Measurements from ENCODE around the gene KCNQ1. TPM values are rescaled to one million over a fixed set of nuclear protein-coding genes. Genes with fewer than 3 reads are reported as not detected.

Gene KCNQ1
- total RNA-seq, 2 experiments from 2014 or later, result 24.2 to 26.6 TPM

GRCh38 chr11:2694495-2694894 lies 249.7 kb downstream of the KCNQ1 start:
- Mint-ChIP-seq H3K36me3 (peaks cover 7% of the 10 kb centered on the region), H3K27ac (no peak overlapping the region), H3K4me1 (peaks cover 13% of the 10 kb centered on the region), H3K4me3 (no peak overlapping the region), H3K9me3 (no peaks in the 10 kb centered on the region), H3K27me3 (peaks cover 4% of the 10 kb centered on the region)
- POLR2A ChIA-PET, result interaction anchor here (0.5 kb wide), 1 partner anchor 314 kb away, joined by 3 read pairs; no protein-coding TSS in a partner anchor
- ATAC-seq (ENCODE audit: low read depth), result no peak
- no peak for DNase-seq

GRCh38 chr11:2694995-2695939 lies 250.5 kb downstream of the KCNQ1 start:
- Mint-ChIP-seq H3K27ac (no peak overlapping the region), H3K4me3 (no peak overlapping the region), H3K4me1 (peaks cover 12% of the 10 kb centered on the region), H3K27me3 (peaks cover 4% of the 10 kb centered on the region), H3K9me3 (no peaks in the 10 kb centered on the region), H3K36me3 (peaks cover 7% of the 10 kb centered on the region)
- DNase-seq (no peak), ATAC-seq (ENCODE audit: low read depth) (no peak)
- POLR2A ChIA-PET, result interaction anchor here (0.5 kb wide), 1 partner anchor 313 kb away, joined by 3 read pairs; no protein-coding TSS in a partner anchor

- no peak overlapping the region for H3K27ac Mint-ChIP-seq
- no peaks in the 10 kb centered on the region for H3K9me3 Mint-ChIP-seq
- POLR2A ChIA-PET, result no interaction called here
- peaks cover 4% of the 10 kb centered on the region for H3K27me3 Mint-ChIP-seq
- peaks cover 7% of the 10 kb centered on the region for H3K36me3 Mint-ChIP-seq
- ATAC-seq (ENCODE audit: low read depth) (no peak), DNase-seq (no peak)
- H3K4me1 Mint-ChIP-seq, result peaks cover 16% of the 10 kb centered on the region
- no peak overlapping the region for H3K4me3 Mint-ChIP-seq
Observed at GRCh38 chr11:2696455-2696854, 251.6 kb downstream of the KCNQ1 start.

GRCh38 chr11:2697866-2698265 lies 253.1 kb downstream of the KCNQ1 start:
- no peaks in the 10 kb centered on the region for H3K9me3 Mint-ChIP-seq
- POLR2A ChIA-PET, result no interaction called here
- peaks cover 4% of the 10 kb centered on the region for H3K27me3 Mint-ChIP-seq
- ATAC-seq (ENCODE audit: low read depth) (no peak), DNase-seq (no peak)
- H3K27ac Mint-ChIP-seq, result no peak overlapping the region
- H3K4me1 Mint-ChIP-seq, result peaks cover 17% of the 10 kb centered on the region
- no peak overlapping the region for H3K4me3 Mint-ChIP-seq
- peaks cover 7% of the 10 kb centered on the region for H3K36me3 Mint-ChIP-seq

- peaks cover 4% of the 10 kb centered on the region for H3K27me3 Mint-ChIP-seq
- H3K9me3 Mint-ChIP-seq, result no peaks in the 10 kb centered on the region
- no peak for ATAC-seq (ENCODE audit: low read depth)
- H3K36me3 Mint-ChIP-seq, result peaks cover 7% of the 10 kb centered on the region
- no peak for DNase-seq
- POLR2A ChIA-PET, result interaction anchor here (1.5 kb wide), 1 partner anchor 9 kb away, joined by 4 read pairs; no protein-coding TSS in a partner anchor
- peak overlapping the region; percentile 85 for H3K4me3 Mint-ChIP-seq
- H3K27ac Mint-ChIP-seq, result no peak overlapping the region
- peaks cover 17% of the 10 kb centered on the region for H3K4me1 Mint-ChIP-seq
Observed at GRCh38 chr11:2698386-2699184, 253.8 kb downstream of the KCNQ1 start.

GRCh38 chr11:2699185-2699530 lies 254.3 kb downstream of the KCNQ1 start:
- peak; percentile 0 for ATAC-seq (ENCODE audit: low read depth)
- H3K36me3 Mint-ChIP-seq, result peaks cover 7% of the 10 kb centered on the region
- POLR2A ChIA-PET, result interaction anchor here (1.0 to 1.5 kb wide), 2 partner anchors 10 to 23 kb away, joined by 3 to 4 read pairs; no protein-coding TSS in a partner anchor
- peak overlapping the region; percentile 53 for H3K27ac Mint-ChIP-seq
- H3K4me1 Mint-ChIP-seq, result peaks cover 16% of the 10 kb centered on the region
- H3K9me3 Mint-ChIP-seq, result no peaks in the 10 kb centered on the region
- peak overlapping the region; percentile 85 for H3K4me3 Mint-ChIP-seq
- H3K27me3 Mint-ChIP-seq, result peaks cover 4% of the 10 kb centered on the region
- peak; percentile 43 for DNase-seq

GRCh38 chr11:2699531-2700414 lies 255.0 kb downstream of the KCNQ1 start, which contains the start of gene KCNQ1OT1:
TSS of gene KCNQ1OT1 (minus strand) at chr11:2699994.
- ATAC-seq (ENCODE audit: low read depth) (peak; percentile 98), DNase-seq (peak; percentile 85)
- Mint-ChIP-seq H3K4me1 (peaks cover 16% of the 10 kb centered on the region), H3K27me3 (peaks cover 4% of the 10 kb centered on the region), H3K4me3 (peak within 1 kb of the TSS; percentile 85), H3K36me3 (peaks cover 7% of the 10 kb centered on the region), H3K27ac (peak within 1 kb of the TSS; percentile 76), H3K9me3 (no peaks in the 10 kb centered on the region)
- POLR2A ChIA-PET, result interaction anchor here (1.0 to 1.5 kb wide), 2 partner anchors 10 to 24 kb away, joined by 3 to 4 read pairs; no protein-coding TSS in a partner anchor

- no peak for ATAC-seq (ENCODE audit: low read depth)
- POLR2A ChIA-PET, result interaction anchor here (1.0 to 1.5 kb wide), 2 partner anchors 11 to 25 kb away, joined by 3 to 4 read pairs; no protein-coding TSS in a partner anchor
- peak overlapping the region; percentile 85 for H3K4me3 Mint-ChIP-seq
- DNase-seq, result peak; percentile 56
- H3K4me1 Mint-ChIP-seq, result peaks cover 16% of the 10 kb centered on the region
- H3K27ac Mint-ChIP-seq, result peak overlapping the region; percentile 76
- peaks cover 4% of the 10 kb centered on the region for H3K27me3 Mint-ChIP-seq
- H3K9me3 Mint-ChIP-seq, result peaks cover under 1% of the 10 kb centered on the region
- peaks cover 9% of the 10 kb centered on the region for H3K36me3 Mint-ChIP-seq
Observed at GRCh38 chr11:2700415-2701211, 255.8 kb downstream of the KCNQ1 start.

GRCh38 chr11:2701230-2701629 lies 256.4 kb downstream of the KCNQ1 start:
- no peak for ATAC-seq (ENCODE audit: low read depth)
- H3K27me3 Mint-ChIP-seq, result peaks cover 4% of the 10 kb centered on the region
- H3K9me3 Mint-ChIP-seq, result peaks cover 7% of the 10 kb centered on the region
- DNase-seq, result no peak
- peaks cover 11% of the 10 kb centered on the region for H3K36me3 Mint-ChIP-seq
- H3K27ac Mint-ChIP-seq, result peak overlapping the region; percentile 76
- peaks cover 16% of the 10 kb centered on the region for H3K4me1 Mint-ChIP-seq
- H3K4me3 Mint-ChIP-seq, result peak overlapping the region; percentile 69
- POLR2A ChIA-PET, result no interaction called here

- no peak overlapping the region for H3K4me3 Mint-ChIP-seq
- H3K27ac Mint-ChIP-seq, result peak overlapping the region; percentile 60
- peaks cover 4% of the 10 kb centered on the region for H3K27me3 Mint-ChIP-seq
- POLR2A ChIA-PET, result no interaction called here
- ATAC-seq (ENCODE audit: low read depth) (no peak), DNase-seq (no peak)
- H3K36me3 Mint-ChIP-seq, result peaks cover 11% of the 10 kb centered on the region
- peaks cover 7% of the 10 kb centered on the region for H3K9me3 Mint-ChIP-seq
- peaks cover 16% of the 10 kb centered on the region for H3K4me1 Mint-ChIP-seq
Observed at GRCh38 chr11:2701898-2702434, 257.2 kb downstream of the KCNQ1 start.

- no peak overlapping the region for H3K27ac Mint-ChIP-seq
- H3K4me1 Mint-ChIP-seq, result peaks cover 16% of the 10 kb centered on the region
- H3K4me3 Mint-ChIP-seq, result no peak overlapping the region
- peaks cover 7% of the 10 kb centered on the region for H3K9me3 Mint-ChIP-seq
- DNase-seq (no peak), ATAC-seq (ENCODE audit: low read depth) (no peak)
- POLR2A ChIA-PET, result no interaction called here
- H3K27me3 Mint-ChIP-seq, result peaks cover 4% of the 10 kb centered on the region
- peaks cover 10% of the 10 kb centered on the region for H3K36me3 Mint-ChIP-seq
Observed at GRCh38 chr11:2702771-2703362, 258.1 kb downstream of the KCNQ1 start.
